ENCODE data around the gene ZNF609. TPM values are rescaled to one million over a fixed set of nuclear protein-coding genes. Genes with fewer than 3 reads are reported as not detected.
"Not testable (repeated sequence)": the region's sequence is repeated elsewhere in the genome, so short reads cannot be mapped to it uniquely, and the experiment has no call there.

ZNF609 gene
- total RNA-seq, 1 donor from 2014 or later = 11.3 TPM

- H3K4me3 ChIP-seq (ENCODE audit: low read depth, low read length) = no peak overlapping the region
- FAIRE-seq (no peak), DNase-seq (ENCODE audit: low read depth) (peak; percentile 28)
- no peaks in the 10 kb centered on the region for H3K27me3 ChIP-seq (ENCODE audit: control insufficient read depth, insufficient read depth, low read length)
- H3K36me3 ChIP-seq (ENCODE audit: control insufficient read depth, insufficient read depth, low read length) = peaks cover 1% of the 10 kb centered on the region
- no peak for TF ChIP-seq CTCF (IDR thresholded peaks at IDR 0.05; ENCODE audit: insufficient read depth, low read length, severe bottlenecking)
These were observed 174.5 kb downstream of the ZNF609 start for GRCh38 chr15:64634576-64635498.

DNA sequence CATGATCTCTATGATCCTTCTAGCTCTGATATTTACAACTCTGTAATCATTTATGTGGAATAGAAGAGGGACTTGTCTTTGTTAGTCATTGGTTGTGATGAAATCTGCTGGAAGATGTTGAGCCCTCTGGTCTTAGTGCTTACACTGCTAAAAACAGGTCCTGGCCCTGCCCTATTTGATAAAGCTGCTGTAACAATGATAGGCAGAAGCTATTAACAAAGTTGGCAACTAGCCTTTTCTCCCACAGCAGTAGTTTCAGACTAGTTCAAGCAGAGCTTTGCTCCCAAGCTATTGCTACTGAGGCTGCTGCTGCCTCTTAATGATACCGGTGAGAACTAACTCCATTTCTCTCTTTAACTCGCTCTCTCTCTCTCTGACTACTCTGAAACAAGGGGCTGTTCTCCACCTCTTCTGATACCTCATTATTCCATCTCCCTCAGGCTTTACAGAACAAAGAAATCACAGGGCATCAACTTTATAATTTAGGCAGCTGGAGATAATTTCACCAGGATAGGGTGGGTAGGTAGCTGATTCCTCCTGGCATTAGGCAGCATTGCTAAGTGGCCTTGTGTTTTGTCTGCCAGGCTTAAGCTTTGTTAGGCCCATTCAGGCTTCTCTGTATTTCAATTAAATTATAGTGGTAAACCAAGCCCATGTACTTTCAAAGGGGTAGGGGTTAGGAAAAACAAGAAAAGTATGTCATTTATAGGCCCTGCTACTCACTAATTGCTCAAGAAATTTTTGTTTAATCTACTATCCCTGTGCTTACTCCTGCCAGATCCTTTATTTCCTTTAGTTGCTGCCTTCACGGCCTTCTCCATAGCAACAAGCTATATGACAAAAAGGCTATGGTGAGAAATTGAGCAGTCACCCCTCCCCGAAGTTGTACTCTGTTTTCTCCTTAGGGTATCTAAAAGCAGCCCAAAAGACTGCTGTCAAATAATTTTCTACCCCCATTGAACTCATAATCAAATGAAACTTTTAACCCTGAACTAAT is 175.4 kb downstream of the ZNF609 start:
- TF ChIP-seq CTCF (IDR thresholded peaks at IDR 0.05; ENCODE audit: insufficient read depth, low read length, severe bottlenecking) = no peak
- FAIRE-seq = no peak
- H3K4me3 ChIP-seq (ENCODE audit: low read depth, low read length) = no peak overlapping the region
- H3K36me3 ChIP-seq (ENCODE audit: control insufficient read depth, insufficient read depth, low read length) = peaks cover 1% of the 10 kb centered on the region
- no peaks in the 10 kb centered on the region for H3K27me3 ChIP-seq (ENCODE audit: control insufficient read depth, insufficient read depth, low read length)
- DNase-seq (ENCODE audit: low read depth) = peak; percentile 89

DNA sequence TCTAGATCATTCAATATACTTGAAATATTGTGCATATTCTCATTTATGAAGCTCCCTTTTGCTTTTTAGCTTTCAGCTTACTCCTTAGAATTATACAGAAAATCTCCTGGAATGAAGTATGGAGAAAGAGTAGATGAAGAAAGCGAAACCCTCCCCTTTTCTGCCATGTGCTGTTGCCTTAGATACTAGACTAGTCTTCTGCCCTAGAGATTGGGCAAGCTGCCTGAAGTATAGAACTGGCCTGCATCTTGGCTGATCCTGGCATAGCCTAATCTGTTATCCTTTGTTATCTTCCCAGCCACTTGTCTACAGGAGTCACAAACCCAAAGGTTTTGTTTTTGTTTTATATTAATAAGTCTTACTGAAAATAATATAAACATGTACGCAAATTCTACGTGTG is 176.2 kb downstream of the ZNF609 start:
- FAIRE-seq (no peak), DNase-seq (ENCODE audit: low read depth) (no peak)
- no peak for TF ChIP-seq CTCF (IDR thresholded peaks at IDR 0.05; ENCODE audit: insufficient read depth, low read length, severe bottlenecking)
- peaks cover 1% of the 10 kb centered on the region for H3K36me3 ChIP-seq (ENCODE audit: control insufficient read depth, insufficient read depth, low read length)
- H3K4me3 ChIP-seq (ENCODE audit: low read depth, low read length) = no peak overlapping the region
- no peaks in the 10 kb centered on the region for H3K27me3 ChIP-seq (ENCODE audit: control insufficient read depth, insufficient read depth, low read length)

DNA sequence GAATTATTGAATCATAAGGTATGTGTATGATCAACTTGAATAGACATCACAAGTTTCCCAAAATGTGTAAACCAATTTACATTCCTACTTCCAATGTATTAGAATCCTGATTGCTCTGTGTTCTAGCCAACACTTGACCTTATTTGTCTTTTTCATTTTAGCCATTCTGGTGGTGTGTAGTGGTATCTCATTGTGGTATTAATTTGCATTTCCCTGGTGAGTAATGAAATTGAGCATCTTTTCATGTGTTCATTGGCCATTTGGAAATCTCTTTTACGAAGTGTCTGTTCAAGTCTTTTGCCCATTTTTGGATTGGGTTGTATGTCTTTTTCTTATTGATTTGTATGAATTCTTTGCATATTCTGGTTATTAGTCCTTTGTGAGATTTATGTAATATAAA is 177.0 kb downstream of the ZNF609 start:
- FAIRE-seq (no peak), DNase-seq (ENCODE audit: low read depth) (no peak)
- Histone ChIP-seq H3K27me3 (ENCODE audit: control insufficient read depth, insufficient read depth, low read length) (no peaks in the 10 kb centered on the region), H3K4me3 (ENCODE audit: low read depth, low read length) (no peak overlapping the region), H3K36me3 (ENCODE audit: control insufficient read depth, insufficient read depth, low read length) (peaks cover 1% of the 10 kb centered on the region)
- TF ChIP-seq CTCF (IDR thresholded peaks at IDR 0.05; ENCODE audit: insufficient read depth, low read length, severe bottlenecking) = no peak

DNA sequence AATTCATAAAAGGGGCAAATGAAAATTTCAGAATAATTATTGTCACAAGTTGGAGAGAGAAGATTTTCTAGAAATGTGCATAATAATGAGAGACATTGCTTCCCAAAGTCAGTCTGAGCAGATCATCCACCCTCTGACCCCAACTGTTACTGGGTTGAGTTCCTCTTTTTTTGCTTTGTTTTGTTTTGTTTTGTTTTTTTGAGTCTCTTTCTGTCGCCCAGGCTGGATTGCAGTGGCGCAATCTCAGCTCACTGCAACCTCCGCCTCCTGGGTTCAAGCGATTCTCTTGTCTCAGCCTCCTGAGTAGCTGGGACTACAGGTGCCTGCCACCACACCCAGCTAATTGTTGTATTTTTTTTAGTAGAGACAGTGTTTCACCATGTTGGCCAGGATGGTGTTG is 179.4 kb downstream of the ZNF609 start:
- not testable (repeated sequence) for DNase-seq (ENCODE audit: low read depth); H3K27me3 ChIP-seq (ENCODE audit: control insufficient read depth, insufficient read depth, low read length); FAIRE-seq; H3K36me3 ChIP-seq (ENCODE audit: control insufficient read depth, insufficient read depth, low read length); H3K4me3 ChIP-seq (ENCODE audit: low read depth, low read length)
